Ascending aorta (tissue), 2 donors: ENCODE measurements around the gene ATXN7L1. TPM values are rescaled to one million over a fixed set of nuclear protein-coding genes. Genes with fewer than 3 reads are reported as not detected.
A peak's percentile ranks its signal among the peaks of the same experiment; 100 is the strongest.

Experiments used
- DNase-seq, 2 donors: peaks; one replicate each; pipeline ENCODE4 v3.0.0-alpha.2; 2019; ENCODE audit warnings: low spot score in 2 of 2
- H3K27ac ChIP-seq, 2 donors: fragments of 200-600 bp; sonication (generic); one replicate each; pipeline ENCODE4 v1.5.1; 2016 to 2017; ENCODE audit warnings: mild to moderate bottlenecking in 1 of 2
- H3K27me3 ChIP-seq: fragments of 200-600 bp; sonication (generic); one replicate; pipeline ENCODE4 v1.5.1; 2017
- H3K36me3 ChIP-seq, 2 donors: fragments of 200-600 bp; sonication (generic); one replicate each; pipeline ENCODE4 v1.5.1; 2016
- H3K4me1 ChIP-seq, 2 donors: fragments of 200-600 bp; sonication (generic); one replicate each; pipeline ENCODE4 v1.5.1; 2016 to 2017; ENCODE audit warnings: mild to moderate bottlenecking in 1 of 2
- H3K4me3 ChIP-seq, 2 donors: fragments of 200-600 bp; sonication (generic); one replicate each; pipeline ENCODE4 v1.5.1; 2016 to 2017; ENCODE audit warnings: mild to moderate bottlenecking in 1 of 2
- H3K9me3 ChIP-seq, 2 donors: fragments of 200-600 bp; sonication (generic); one replicate each; pipeline ENCODE4 v1.5.1; 2016
- intact Hi-C: fragments of 100-400 bp; cut with DNase I; formaldehyde crosslinking; loops from one replicate; pipeline ENCODE4 v1.15.1; 2023
- total RNA-seq: library from RNA; depleted of rRNA; stranded (reverse); fragments of >200 nt; gene quantifications from one replicate; pipeline ENCODE4 v1.1.0, GENCODE V29; 2016
- TF ChIP-seq, protein P1 (sequence below), 3 experiments: fragments of 200-600 bp in 2 of 3; fragments of 450-650 bp in 1 of 3; sonication (generic) in 2 of 3; IDR thresholded peaks; one replicate each; pipeline ENCODE4 v1.5.1; 2016 to 2019; ENCODE audit warnings: antibody characterized with exemption in 3 of 3, mild to moderate bottlenecking in 1 of 3, moderate library complexity in 1 of 3

ATXN7L1 gene
- total RNA-seq, 1 donor from 2014 or later = 7.5 TPM

DNA sequence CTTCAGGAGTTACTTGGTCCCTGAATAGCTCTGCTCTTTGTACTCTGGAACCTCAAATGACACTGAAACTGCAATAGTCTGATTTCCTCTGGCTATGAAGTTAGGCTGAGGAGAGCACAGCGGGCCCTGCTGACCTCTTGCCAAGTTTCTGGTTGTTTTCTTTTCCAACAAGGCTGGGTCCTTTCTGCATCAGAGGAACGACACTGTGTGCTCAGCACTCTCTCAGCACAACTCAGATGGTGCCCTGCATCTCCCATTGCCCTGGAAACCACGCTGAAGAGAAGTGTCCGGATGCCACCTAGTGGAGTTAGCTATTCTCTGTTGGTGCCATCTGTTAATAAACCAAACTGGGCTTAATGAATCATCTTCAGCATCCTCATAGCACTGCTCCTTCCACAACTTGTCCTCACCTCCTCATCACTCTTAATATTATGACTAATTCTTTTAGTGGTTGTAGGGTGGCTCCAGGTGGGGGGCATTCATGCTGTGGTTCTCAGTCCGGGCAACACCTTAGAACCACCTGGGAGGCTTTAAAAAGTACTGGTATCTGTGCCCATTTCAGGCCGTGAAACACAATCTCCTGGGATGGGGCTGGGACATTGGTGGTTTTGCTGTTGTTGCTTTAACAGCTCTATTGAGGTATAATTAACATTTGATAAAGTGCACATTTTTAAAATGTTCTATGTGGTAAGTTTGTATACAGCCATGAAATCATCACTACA, 286.9 kb downstream of the ATXN7L1 start:
- Histone ChIP-seq H3K36me3 (no peaks in the 10 kb centered on the region), H3K9me3 (no peaks in the 10 kb centered on the region), H3K27me3 (no peaks in the 10 kb centered on the region), H3K4me1 (no peaks in the 10 kb centered on the region), H3K27ac (no peak overlapping the region), H3K4me3 (no peak overlapping the region)
- TF ChIP-seq, protein P1, sequence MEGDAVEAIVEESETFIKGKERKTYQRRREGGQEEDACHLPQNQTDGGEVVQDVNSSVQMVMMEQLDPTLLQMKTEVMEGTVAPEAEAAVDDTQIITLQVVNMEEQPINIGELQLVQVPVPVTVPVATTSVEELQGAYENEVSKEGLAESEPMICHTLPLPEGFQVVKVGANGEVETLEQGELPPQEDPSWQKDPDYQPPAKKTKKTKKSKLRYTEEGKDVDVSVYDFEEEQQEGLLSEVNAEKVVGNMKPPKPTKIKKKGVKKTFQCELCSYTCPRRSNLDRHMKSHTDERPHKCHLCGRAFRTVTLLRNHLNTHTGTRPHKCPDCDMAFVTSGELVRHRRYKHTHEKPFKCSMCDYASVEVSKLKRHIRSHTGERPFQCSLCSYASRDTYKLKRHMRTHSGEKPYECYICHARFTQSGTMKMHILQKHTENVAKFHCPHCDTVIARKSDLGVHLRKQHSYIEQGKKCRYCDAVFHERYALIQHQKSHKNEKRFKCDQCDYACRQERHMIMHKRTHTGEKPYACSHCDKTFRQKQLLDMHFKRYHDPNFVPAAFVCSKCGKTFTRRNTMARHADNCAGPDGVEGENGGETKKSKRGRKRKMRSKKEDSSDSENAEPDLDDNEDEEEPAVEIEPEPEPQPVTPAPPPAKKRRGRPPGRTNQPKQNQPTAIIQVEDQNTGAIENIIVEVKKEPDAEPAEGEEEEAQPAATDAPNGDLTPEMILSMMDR (IDR thresholded peaks at IDR 0.05) = peak in 1 of 3 experiments; percentile 29
- intact Hi-C loops = no loop called here
- DNase-seq = no peak

DNA sequence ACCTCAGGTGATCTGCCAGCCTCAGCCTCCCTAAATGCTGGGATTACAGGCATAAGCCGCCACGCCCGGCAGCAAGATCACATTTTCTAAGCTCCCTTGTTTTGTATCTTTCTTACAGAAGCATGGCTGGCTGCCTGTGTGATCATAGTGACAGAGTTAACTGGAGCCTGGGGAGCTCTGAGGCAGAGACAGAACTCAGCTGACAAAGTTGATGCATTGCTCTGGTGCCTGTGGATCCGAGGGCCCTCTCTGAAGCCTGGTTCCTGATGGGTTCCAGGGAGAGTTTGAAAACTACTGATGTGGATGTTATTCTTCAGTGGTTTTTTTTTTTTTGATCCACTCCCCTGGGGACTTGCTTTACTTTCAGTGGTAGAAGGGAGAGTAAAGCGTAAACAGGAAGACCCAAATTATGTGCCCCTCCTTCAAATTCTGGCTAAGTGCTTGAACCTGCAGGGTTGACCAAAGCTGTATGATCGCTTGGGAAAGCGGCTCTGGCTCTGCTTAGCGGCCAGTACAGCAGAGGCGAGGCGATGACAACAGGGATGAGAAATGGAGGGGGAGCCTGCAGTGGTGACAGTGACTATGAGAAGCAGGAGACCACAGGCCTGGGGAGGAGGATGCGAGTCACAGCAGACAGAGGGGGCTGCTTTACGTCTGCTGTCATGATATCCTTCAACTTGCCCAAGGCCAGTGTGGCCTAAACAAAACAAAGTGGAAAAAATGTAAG, 288.3 kb downstream of the ATXN7L1 start:
- H3K9me3 ChIP-seq = no peaks in the 10 kb centered on the region
- TF ChIP-seq, protein P1 (IDR thresholded peaks at IDR 0.05) = no peak
- intact Hi-C loops = no loop called here
- no peaks in the 10 kb centered on the region for H3K4me1 ChIP-seq
- H3K27ac ChIP-seq = no peak overlapping the region
- H3K27me3 ChIP-seq = no peaks in the 10 kb centered on the region
- no peak overlapping the region for H3K4me3 ChIP-seq
- no peaks in the 10 kb centered on the region for H3K36me3 ChIP-seq
- no peak for DNase-seq

DNA sequence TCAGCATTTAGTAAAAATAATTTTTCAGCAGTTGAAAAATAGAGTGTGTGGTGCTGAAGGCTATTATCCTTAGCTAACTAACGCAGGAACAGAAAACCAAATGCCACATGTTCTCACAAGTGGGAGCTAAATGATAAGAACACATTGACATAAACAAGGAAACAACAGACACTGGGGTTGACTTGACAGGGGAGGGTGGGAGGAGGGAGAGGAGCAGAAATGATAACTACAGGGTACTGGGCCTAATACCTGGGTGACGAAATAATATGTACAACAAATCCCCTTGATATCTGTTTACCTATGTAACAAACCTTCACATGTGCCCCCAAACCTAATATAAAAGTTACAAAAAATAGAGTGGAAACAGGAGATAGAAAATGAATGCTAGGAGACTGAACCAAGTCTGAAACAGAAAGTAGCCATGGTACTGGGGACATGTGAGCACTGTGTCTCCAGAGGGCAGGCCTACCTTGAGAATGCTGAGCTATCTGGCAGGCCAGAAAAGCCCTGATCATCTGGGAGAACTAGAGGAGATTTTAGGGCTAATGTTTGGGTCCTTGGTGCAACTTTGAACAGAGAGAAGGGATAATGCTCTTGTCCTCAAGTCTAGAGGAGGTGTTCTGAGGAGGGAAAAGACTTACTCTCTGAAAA, 290.4 kb downstream of the ATXN7L1 start:
- no peaks in the 10 kb centered on the region for H3K4me1 ChIP-seq
- no peaks in the 10 kb centered on the region for H3K9me3 ChIP-seq
- TF ChIP-seq, protein P1 (IDR thresholded peaks at IDR 0.05) = no peak
- H3K36me3 ChIP-seq = no peaks in the 10 kb centered on the region
- H3K27me3 ChIP-seq = no peaks in the 10 kb centered on the region
- intact Hi-C loops = no loop called here
- no peak overlapping the region for H3K27ac ChIP-seq
- no peak for DNase-seq
- H3K4me3 ChIP-seq = no peak overlapping the region

DNA sequence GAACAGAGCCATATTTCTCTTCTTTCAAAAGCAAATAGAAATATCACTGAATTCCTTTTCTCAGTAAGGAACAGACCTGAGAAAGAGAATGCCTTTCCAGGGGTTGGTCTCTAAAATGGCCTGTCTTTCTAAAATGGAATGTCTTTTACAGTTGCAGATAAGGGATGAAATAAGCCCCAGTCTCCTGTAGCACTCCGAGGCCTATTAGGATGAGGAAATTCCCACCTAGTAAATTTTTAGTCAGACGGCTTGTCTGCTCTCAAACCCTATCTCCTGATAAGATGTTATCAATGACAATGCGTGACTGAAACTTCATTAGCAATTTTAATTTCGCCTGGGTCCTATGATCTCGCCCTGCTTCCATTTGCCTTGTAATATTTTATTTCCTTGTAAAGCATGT, 292.2 kb downstream of the ATXN7L1 start:
- H3K4me3 ChIP-seq = no peak overlapping the region
- no peaks in the 10 kb centered on the region for H3K36me3 ChIP-seq
- intact Hi-C loops = no loop called here
- no peak for DNase-seq
- H3K9me3 ChIP-seq = no peaks in the 10 kb centered on the region
- no peaks in the 10 kb centered on the region for H3K4me1 ChIP-seq
- no peak overlapping the region for H3K27ac ChIP-seq
- TF ChIP-seq, protein P1 (IDR thresholded peaks at IDR 0.05) = no peak
- H3K27me3 ChIP-seq = no peaks in the 10 kb centered on the region

DNA sequence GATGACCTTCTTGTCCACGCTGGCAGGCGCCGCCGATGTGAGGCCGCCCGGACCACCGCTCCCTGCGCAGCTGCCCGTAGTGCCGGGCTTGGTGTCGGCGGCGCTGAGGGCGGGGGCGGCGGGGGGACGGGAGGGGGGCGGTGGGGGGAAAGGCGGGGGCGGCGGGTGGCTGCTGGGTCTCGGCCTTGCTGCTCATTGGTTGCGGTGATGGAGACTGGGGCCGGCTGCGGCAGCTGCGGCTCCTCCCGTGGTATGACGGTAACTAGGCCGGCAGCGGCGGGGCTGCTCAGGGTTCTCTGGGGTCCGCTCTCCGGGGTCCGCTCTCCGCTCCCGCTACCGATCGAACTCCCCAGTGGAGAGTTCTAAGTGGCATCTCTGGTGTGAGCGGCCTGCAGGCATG, 293.3 kb downstream of the ATXN7L1 start:
- H3K4me3 ChIP-seq = no peak overlapping the region
- no peaks in the 10 kb centered on the region for H3K4me1 ChIP-seq
- H3K9me3 ChIP-seq = no peaks in the 10 kb centered on the region
- no peak overlapping the region for H3K27ac ChIP-seq
- TF ChIP-seq, protein P1 (IDR thresholded peaks at IDR 0.05) = no peak
- intact Hi-C loops = no loop called here
- no peak for DNase-seq
- H3K27me3 ChIP-seq = no peaks in the 10 kb centered on the region
- no peaks in the 10 kb centered on the region for H3K36me3 ChIP-seq
